Liver (tissue), 9 donors: Measurements from ENCODE around the gene TJP3. TPM values are rescaled to one million over a fixed set of nuclear protein-coding genes. Genes with fewer than 3 reads are reported as not detected.

ENCODE experiments used
- DNase-seq: peaks from one replicate; pipeline ENCODE4 v3.0.0-alpha.2; 2017; ENCODE audit warnings: low spot score
- H3K27ac ChIP-seq, 2 donors: one replicate each; pipeline ENCODE4 v1.7.0; 2013; ENCODE audit warnings: inconsistent platforms in 2 of 2, low read length in 2 of 2, control low read depth in 1 of 2, low read depth in 1 of 2, mild to moderate bottlenecking in 1 of 2
- H3K27me3 ChIP-seq, 4 donors: one replicate each; pipeline versions ENCODE4 v1.6.1 to v1.7.0; 2013; ENCODE audit warnings: low read length in 3 of 4, inconsistent platforms in 1 of 4, mild to moderate bottlenecking in 1 of 4, moderate library complexity in 1 of 4; ENCODE audit not compliant: control insufficient read depth in 4 of 4, insufficient read depth in 4 of 4
- H3K36me3 ChIP-seq, 4 donors: one replicate each; pipeline versions ENCODE4 v1.6.1 to v1.7.0; 2013; ENCODE audit warnings: low read length in 3 of 4, mild to moderate bottlenecking in 3 of 4, low read depth in 1 of 4, moderate library complexity in 1 of 4; ENCODE audit not compliant: control insufficient read depth in 4 of 4, insufficient read depth in 3 of 4
- H3K4me1 ChIP-seq, 4 donors: one replicate each; pipeline versions ENCODE4 v1.6.1 to v1.7.0; 2013; ENCODE audit warnings: low read length in 3 of 4, mild to moderate bottlenecking in 3 of 4, moderate library complexity in 1 of 4; ENCODE audit not compliant: control insufficient read depth in 4 of 4, insufficient read depth in 4 of 4
- H3K4me3 ChIP-seq, 3 donors: one replicate each; pipeline versions ENCODE4 v1.6.1 to v1.7.0; 2013; ENCODE audit warnings: low read length in 3 of 3, control low read depth in 1 of 3, low read depth in 1 of 3, mild to moderate bottlenecking in 1 of 3
- H3K9ac ChIP-seq, 2 donors: one replicate each; pipeline ENCODE4 v1.7.0; 2013; ENCODE audit warnings: low read length in 2 of 2, mild to moderate bottlenecking in 2 of 2, moderate library complexity in 2 of 2, control low read depth in 1 of 2, low read depth in 1 of 2
- H3K9me3 ChIP-seq, 4 donors: one replicate each; pipeline versions ENCODE4 v1.6.1 to v1.7.0; 2013; ENCODE audit warnings: low read length in 3 of 4; ENCODE audit not compliant: control insufficient read depth in 4 of 4
- CTCF ChIP-seq: fragments of 150-350 bp; IDR thresholded peaks from 2 replicates; pipeline ENCODE4 v1.5.1; 2017; ENCODE audit warnings: improper control_type of control experiment, low read depth, low read length; ENCODE audit not compliant: missing input control
- EGR1 ChIP-seq, 2 donors: IDR thresholded peaks; 2 replicates each; pipeline ENCODE4 v1.6.1; 2016 to 2018; ENCODE audit warnings: antibody characterized with exemption in 2 of 2, low read depth in 2 of 2
- FOXA1 ChIP-seq: IDR thresholded peaks from 2 replicates; pipeline ENCODE4 v1.6.1; 2016; ENCODE audit warnings: antibody characterized with exemption
- FOXA2 ChIP-seq: IDR thresholded peaks from 2 replicates; pipeline ENCODE4 v1.6.1; 2016; ENCODE audit warnings: antibody characterized with exemption
- GABPA ChIP-seq, 2 donors: IDR thresholded peaks in 1 of 2; conservative IDR thresholded peaks in 1 of 2; 2 replicates each; pipeline ENCODE4 v1.6.1; 2016; ENCODE audit warnings: antibody characterized with exemption in 2 of 2, mild to moderate bottlenecking in 1 of 2, moderate library complexity in 1 of 2
- HNF4A ChIP-seq, 2 donors: conservative IDR thresholded peaks; 2 replicates each; pipeline ENCODE4 v1.6.1; 2016; ENCODE audit warnings: antibody characterized with exemption in 2 of 2, mild to moderate bottlenecking in 2 of 2
- HNF4G ChIP-seq: IDR thresholded peaks from 2 replicates; pipeline ENCODE4 v1.6.1; 2016; ENCODE audit warnings: antibody characterized with exemption
- JUND ChIP-seq, 2 donors: IDR thresholded peaks; 2 replicates each; pipeline ENCODE4 v1.6.1; 2016; ENCODE audit warnings: antibody characterized with exemption in 2 of 2
- MAX ChIP-seq: IDR thresholded peaks from 2 replicates; pipeline ENCODE4 v1.6.1; 2016; ENCODE audit warnings: antibody characterized with exemption
- NR2F2 ChIP-seq: IDR thresholded peaks from 2 replicates; pipeline ENCODE4 v1.6.1; 2016; ENCODE audit warnings: antibody characterized with exemption
- RAD21 ChIP-seq, 2 donors: IDR thresholded peaks; 2 replicates each; pipeline ENCODE4 v1.6.1; 2016; ENCODE audit warnings: antibody characterized with exemption in 2 of 2, mild to moderate bottlenecking in 2 of 2
- REST ChIP-seq: IDR thresholded peaks from 2 replicates; pipeline ENCODE4 v1.6.1; 2016; ENCODE audit warnings: antibody characterized with exemption, mild to moderate bottlenecking
- RXRA ChIP-seq, 2 donors: IDR thresholded peaks; 2 replicates each; pipeline ENCODE4 v1.6.1; 2017 to 2018; ENCODE audit warnings: antibody characterized with exemption in 2 of 2, mild to moderate bottlenecking in 1 of 2
- SP1 ChIP-seq: IDR thresholded peaks from 2 replicates; pipeline ENCODE4 v1.6.1; 2018; ENCODE audit warnings: antibody characterized with exemption, mild to moderate bottlenecking
- TAF1 ChIP-seq: conservative IDR thresholded peaks from 2 replicates; pipeline ENCODE4 v1.6.1; 2016; ENCODE audit warnings: antibody characterized with exemption, mild to moderate bottlenecking
- YY1 ChIP-seq: IDR thresholded peaks from 2 replicates; pipeline ENCODE4 v1.6.1; 2016; ENCODE audit warnings: antibody characterized with exemption, mild to moderate bottlenecking
- ZBTB33 ChIP-seq: IDR thresholded peaks from 2 replicates; pipeline ENCODE4 v1.6.1; 2016; ENCODE audit warnings: antibody characterized with exemption
- WGBS: extraction: QIAGEN DNeasy Blood & Tissue Kit; methylation state at CpG from one replicate; pipeline ENCODE4 v1.1.7; 2013; 5-methylcytosine and 5-hydroxymethylcytosine counted together
- polyA plus RNA-seq, 2 donors: library from polyadenylated mRNA; stranded (reverse) in 1 of 2; unstranded in 1 of 2; fragments of 200-250 nt in 1 of 2; fragments of >200 nt in 1 of 2; fragmentation: Nextera tagmentation in 1 of 2; extraction: Ambion mirVana in 1 of 2; gene quantifications; one replicate each; pipeline versions ENCODE4 v1.2.1 to v1.2.3, GENCODE V29; 2013 to 2015
- total RNA-seq, 2 donors: library from RNA; depleted of rRNA; stranded (reverse); fragments of >200 nt; gene quantifications; one replicate each; pipeline ENCODE4 v1.2.3, GENCODE V29; 2014
- TF ChIP-seq, protein P1 (sequence below): IDR thresholded peaks from 2 replicates; pipeline ENCODE4 v1.6.1; 2016; ENCODE audit warnings: antibody characterized with exemption
- donor health status: healthy.
- donor health status: healthy.
- donor health status: healthy.
- donor health status: healthy.
- donor health status: healthy.

TJP3 gene
- total and polyA plus RNA-seq, 4 donors: 6.0 to 9.8 (median 6.7) TPM

- no peak for TF ChIP-seq CTCF
These were observed 39.7 kb upstream of the TJP3 start (continued) for GRCh38 chr19:3668331-3669081.

DNA sequence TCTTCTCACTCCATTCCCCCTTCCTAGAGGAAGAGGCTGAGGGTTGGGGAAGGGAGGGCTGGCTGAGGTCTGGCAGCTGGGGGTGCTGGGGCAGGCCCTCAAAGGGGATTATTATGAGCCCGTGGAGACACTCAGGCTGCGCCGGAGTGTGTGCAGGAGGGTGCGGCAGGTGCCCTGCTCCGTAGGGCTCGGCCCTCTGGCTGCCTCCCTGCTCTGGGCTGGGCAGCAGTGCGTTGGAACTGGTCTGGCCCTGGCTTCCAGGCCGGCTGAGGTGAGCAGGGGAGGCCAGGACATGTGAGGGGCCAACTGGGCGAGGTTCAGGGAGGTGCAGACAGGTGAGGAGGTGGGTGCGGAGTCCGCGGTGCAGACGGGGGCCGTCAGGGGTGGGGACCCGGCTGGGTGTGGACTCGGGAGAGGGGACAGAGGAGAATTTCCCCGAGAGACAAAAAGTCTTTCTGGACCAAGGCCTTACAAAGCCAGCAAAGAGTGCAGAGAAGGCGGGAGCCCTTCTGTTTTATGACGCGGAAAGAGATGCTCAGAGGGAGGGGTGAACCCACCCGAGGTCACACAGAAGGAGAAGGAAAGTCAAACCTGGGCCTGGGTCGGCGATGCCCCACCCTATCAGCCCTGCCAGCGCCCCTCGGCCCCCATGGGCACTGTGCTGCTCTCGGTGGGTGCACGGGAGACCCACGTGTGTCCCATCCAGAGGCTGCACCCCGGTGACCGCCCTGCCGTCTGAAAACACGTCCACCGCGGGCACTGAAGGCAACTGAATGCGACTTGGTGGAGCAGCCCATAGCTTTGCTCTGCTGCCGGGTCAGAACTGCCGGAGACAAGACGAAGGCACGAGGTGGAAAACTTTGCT lies 38.9 kb upstream of the TJP3 start:
- H3K4me1 ChIP-seq: peaks cover 0 to 6% (median 2%) of the 10 kb centered on the region in 4 donors
- peaks cover 0 to 2% (median 0%) of the 10 kb centered on the region in 4 donors for H3K36me3 ChIP-seq
- no peak overlapping the region for H3K4me3 ChIP-seq
- H3K27ac ChIP-seq: no peak overlapping the region
- no peaks in the 10 kb centered on the region for H3K9me3 ChIP-seq
- TF ChIP-seq NR2F2 (no peak), FOXA2 (no peak), RXRA (IDR thresholded peaks at IDR 0.05) (no peak), ZBTB33 (no peak), SP1 (no peak), TAF1 (no peak), HNF4A (conservative IDR thresholded peaks at IDR 0.05) (no peak), GABPA (IDR thresholded peaks at IDR 0.05 in 1 of 2, conservative IDR thresholded peaks at IDR 0.05 in 1 of 2) (no peak), HNF4G (no peak), FOXA1 (no peak), JUND (IDR thresholded peaks at IDR 0.05) (no peak), REST (no peak), RAD21 (IDR thresholded peaks at IDR 0.05) (no peak), CTCF (no peak), YY1 (no peak), EGR1 (IDR thresholded peaks at IDR 0.05; ENCODE audit: low read depth in 2 of 2) (no peak), MAX (no peak)
- TF ChIP-seq, protein P1, sequence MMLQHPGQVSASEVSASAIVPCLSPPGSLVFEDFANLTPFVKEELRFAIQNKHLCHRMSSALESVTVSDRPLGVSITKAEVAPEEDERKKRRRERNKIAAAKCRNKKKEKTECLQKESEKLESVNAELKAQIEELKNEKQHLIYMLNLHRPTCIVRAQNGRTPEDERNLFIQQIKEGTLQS: no peak
- WGBS: 88% methylated on average over 39 of the region's 39 CpGs
- H3K27me3 ChIP-seq: no peaks in the 10 kb centered on the region
- DNase-seq: no peak
- no peak overlapping the region for H3K9ac ChIP-seq
